ENCODE results near the gene ARAF.

DNA sequence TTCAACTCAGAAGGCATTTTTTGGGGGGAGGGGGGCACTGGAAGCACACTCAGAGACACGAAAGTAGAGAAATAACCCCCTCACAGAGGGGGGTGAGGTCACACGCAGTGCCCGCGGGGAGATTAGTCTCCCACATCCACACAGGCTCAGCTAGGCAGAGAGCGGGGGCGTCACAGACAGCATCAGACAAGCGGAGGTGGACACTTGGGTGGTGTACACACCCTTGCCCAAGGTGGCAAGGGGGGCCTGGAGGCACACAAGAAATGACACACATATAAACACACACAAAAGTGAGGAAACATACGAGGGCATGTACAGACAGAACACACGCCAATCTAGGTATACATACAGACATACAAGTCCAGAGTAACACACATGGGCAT is 59.3 kb downstream of the ARAF start:
- TF ChIP-seq, protein P1, sequence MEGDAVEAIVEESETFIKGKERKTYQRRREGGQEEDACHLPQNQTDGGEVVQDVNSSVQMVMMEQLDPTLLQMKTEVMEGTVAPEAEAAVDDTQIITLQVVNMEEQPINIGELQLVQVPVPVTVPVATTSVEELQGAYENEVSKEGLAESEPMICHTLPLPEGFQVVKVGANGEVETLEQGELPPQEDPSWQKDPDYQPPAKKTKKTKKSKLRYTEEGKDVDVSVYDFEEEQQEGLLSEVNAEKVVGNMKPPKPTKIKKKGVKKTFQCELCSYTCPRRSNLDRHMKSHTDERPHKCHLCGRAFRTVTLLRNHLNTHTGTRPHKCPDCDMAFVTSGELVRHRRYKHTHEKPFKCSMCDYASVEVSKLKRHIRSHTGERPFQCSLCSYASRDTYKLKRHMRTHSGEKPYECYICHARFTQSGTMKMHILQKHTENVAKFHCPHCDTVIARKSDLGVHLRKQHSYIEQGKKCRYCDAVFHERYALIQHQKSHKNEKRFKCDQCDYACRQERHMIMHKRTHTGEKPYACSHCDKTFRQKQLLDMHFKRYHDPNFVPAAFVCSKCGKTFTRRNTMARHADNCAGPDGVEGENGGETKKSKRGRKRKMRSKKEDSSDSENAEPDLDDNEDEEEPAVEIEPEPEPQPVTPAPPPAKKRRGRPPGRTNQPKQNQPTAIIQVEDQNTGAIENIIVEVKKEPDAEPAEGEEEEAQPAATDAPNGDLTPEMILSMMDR (IDR thresholded peaks at IDR 0.05; ENCODE audit: low read depth, low read length) = no peak
- TF ChIP-seq EZH2phosphoT487 (IDR thresholded peaks at IDR 0.05; ENCODE audit: low read depth) = no peak
